Gastroesophageal sphincter (tissue), 4 donors: Measurements from ENCODE around the gene PLXDC1. TPM values are rescaled to one million over a fixed set of nuclear protein-coding genes. Genes with fewer than 3 reads are reported as not detected.

ENCODE experiments used
- ATAC-seq: fragments of 150-250 bp; one replicate; pipeline ENCODE4 v1.9.1; 2016; ENCODE audit warnings: mild to moderate bottlenecking, moderate library complexity
- H3K27ac ChIP-seq, 4 donors: fragments of 200-600 bp; sonication (generic) in 3 of 4; 1 replicate in 3 of 4; 2 replicates in 1 of 4; pipeline ENCODE4 v1.5.1; 2016 to 2019
- H3K27me3 ChIP-seq: fragments of 200-600 bp; sonication (generic); one replicate; pipeline ENCODE4 v1.5.1; 2019
- H3K36me3 ChIP-seq, 2 donors: fragments of 200-600 bp; sonication (generic); one replicate each; pipeline ENCODE4 v1.5.1; 2019; ENCODE audit warnings: control low read depth in 1 of 2
- H3K4me1 ChIP-seq, 3 donors: fragments of 200-600 bp; sonication (generic); 1 replicate in 2 of 3; 2 replicates in 1 of 3; pipeline ENCODE4 v1.5.1; 2016 to 2019; ENCODE audit warnings: control low read depth in 2 of 3
- H3K4me3 ChIP-seq, 2 donors: fragments of 200-600 bp; sonication (generic); one replicate each; pipeline ENCODE4 v1.5.1; 2019; ENCODE audit warnings: mild to moderate bottlenecking in 1 of 2, moderate library complexity in 1 of 2
- H3K9me3 ChIP-seq, 3 donors: fragments of 200-600 bp; sonication (generic); one replicate each; pipeline ENCODE4 v1.5.1; 2017 to 2019; ENCODE audit warnings: control low read depth in 2 of 3
- EP300 ChIP-seq: sonication (generic); formaldehyde crosslinking; IDR thresholded peaks from one replicate; pipeline ENCODE4 v1.6.1; 2017; ENCODE audit warnings: antibody characterized with exemption, mild to moderate bottlenecking
- POLR2A ChIP-seq, 2 donors: fragments of 450-650 bp; IDR thresholded peaks; one replicate each; pipeline ENCODE4 v1.6.1; 2017; ENCODE audit warnings: antibody characterized with exemption in 2 of 2, mild to moderate bottlenecking in 2 of 2, moderate library complexity in 1 of 2
- POLR2AphosphoS5 ChIP-seq: sonication (generic); formaldehyde crosslinking; IDR thresholded peaks from one replicate; pipeline ENCODE4 v1.6.1; 2017; ENCODE audit warnings: antibody characterized with exemption
- WGBS, 2 donors: methylation state at CpG; one replicate each; pipeline ENCODE4 v1.1.5; 2018; ENCODE audit warnings: low coverage in 1 of 2; 5-methylcytosine and 5-hydroxymethylcytosine counted together
- total RNA-seq, 4 donors: library from RNA; depleted of rRNA; stranded (reverse); fragments of >200 nt; gene quantifications; one replicate each; pipeline ENCODE4 v1.1.0, GENCODE V29; 2016
- TF ChIP-seq, protein P1 (sequence below), 4 experiments: fragments of 200-600 bp in 2 of 4; fragments of 450-650 bp in 2 of 4; sonication (generic) in 1 of 4; IDR thresholded peaks; one replicate each; pipeline ENCODE4 v1.5.1; 2017 to 2019; ENCODE audit warnings: antibody characterized with exemption in 4 of 4, mild to moderate bottlenecking in 2 of 4, moderate library complexity in 2 of 4

PLXDC1 gene
- total RNA-seq, 4 donors from 2014 or later, result 5.5 to 21.6 (median 17.4) TPM

GRCh38 chr17:39146273-39146672 lies 5.2 kb downstream of the PLXDC1 start:
- no peak for TF ChIP-seq POLR2A (IDR thresholded peaks at IDR 0.05)
- TF ChIP-seq, protein P1, sequence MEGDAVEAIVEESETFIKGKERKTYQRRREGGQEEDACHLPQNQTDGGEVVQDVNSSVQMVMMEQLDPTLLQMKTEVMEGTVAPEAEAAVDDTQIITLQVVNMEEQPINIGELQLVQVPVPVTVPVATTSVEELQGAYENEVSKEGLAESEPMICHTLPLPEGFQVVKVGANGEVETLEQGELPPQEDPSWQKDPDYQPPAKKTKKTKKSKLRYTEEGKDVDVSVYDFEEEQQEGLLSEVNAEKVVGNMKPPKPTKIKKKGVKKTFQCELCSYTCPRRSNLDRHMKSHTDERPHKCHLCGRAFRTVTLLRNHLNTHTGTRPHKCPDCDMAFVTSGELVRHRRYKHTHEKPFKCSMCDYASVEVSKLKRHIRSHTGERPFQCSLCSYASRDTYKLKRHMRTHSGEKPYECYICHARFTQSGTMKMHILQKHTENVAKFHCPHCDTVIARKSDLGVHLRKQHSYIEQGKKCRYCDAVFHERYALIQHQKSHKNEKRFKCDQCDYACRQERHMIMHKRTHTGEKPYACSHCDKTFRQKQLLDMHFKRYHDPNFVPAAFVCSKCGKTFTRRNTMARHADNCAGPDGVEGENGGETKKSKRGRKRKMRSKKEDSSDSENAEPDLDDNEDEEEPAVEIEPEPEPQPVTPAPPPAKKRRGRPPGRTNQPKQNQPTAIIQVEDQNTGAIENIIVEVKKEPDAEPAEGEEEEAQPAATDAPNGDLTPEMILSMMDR (IDR thresholded peaks at IDR 0.05), result no peak
- TF ChIP-seq EP300, result no peak
- no peak for TF ChIP-seq POLR2AphosphoS5
- H3K4me3 ChIP-seq, result no peak overlapping the region
- H3K9me3 ChIP-seq, result no peaks in the 10 kb centered on the region
- no peaks in the 10 kb centered on the region for H3K36me3 ChIP-seq
- H3K27me3 ChIP-seq, result peaks cover 22% of the 10 kb centered on the region
- no peak for ATAC-seq
- 100% methylated on average over 2 of the region's 3 CpGs; no CpG with 5 or more reads in 1 of the 2 donors for WGBS, 2 donors
- H3K27ac ChIP-seq, result no peak overlapping the region
- peaks cover 0 to 43% (median 22%) of the 10 kb centered on the region in 3 donors for H3K4me1 ChIP-seq

- Histone ChIP-seq H3K9me3 (no peaks in the 10 kb centered on the region), H3K4me1 (peaks cover 0 to 32% (median 11%) of the 10 kb centered on the region in 3 donors), H3K27ac (peak overlapping the region in 2 of 4 donors; percentile 79 to 80), H3K36me3 (no peaks in the 10 kb centered on the region), H3K27me3 (peaks cover 10% of the 10 kb centered on the region), H3K4me3 (no peak overlapping the region)
- no peak for TF ChIP-seq EP300
- TF ChIP-seq POLR2A (IDR thresholded peaks at IDR 0.05), result no peak
- no peak for TF ChIP-seq POLR2AphosphoS5
- TF ChIP-seq, protein P1 (IDR thresholded peaks at IDR 0.05), result no peak
- no peak for ATAC-seq
- WGBS, 2 donors, result no CpG with 5 or more reads among the region's 3 CpGs
Observed at GRCh38 chr17:39145143-39145542, 6.3 kb downstream of the PLXDC1 start.

GRCh38 chr17:39144416-39144840 lies 7.0 kb downstream of the PLXDC1 start:
- WGBS, 2 donors, result no CpG with 5 or more reads among the region's 9 CpGs
- peak overlapping the region in 3 of 4 donors; percentile 78 to 80 (median 79) for H3K27ac ChIP-seq
- ATAC-seq, result peak; percentile 83
- peaks cover 7% of the 10 kb centered on the region for H3K27me3 ChIP-seq
- no peaks in the 10 kb centered on the region for H3K9me3 ChIP-seq
- no peak for TF ChIP-seq POLR2A (IDR thresholded peaks at IDR 0.05)
- TF ChIP-seq POLR2AphosphoS5, result peak; percentile 76
- no peak overlapping the region for H3K4me3 ChIP-seq
- H3K4me1 ChIP-seq, result peaks cover 0 to 31% (median 11%) of the 10 kb centered on the region in 3 donors
- H3K36me3 ChIP-seq, result no peaks in the 10 kb centered on the region

- Histone ChIP-seq H3K4me3 (no peak overlapping the region), H3K4me1 (peaks cover 0 to 26% (median 11%) of the 10 kb centered on the region in 3 donors), H3K27me3 (peaks cover 7% of the 10 kb centered on the region), H3K36me3 (no peaks in the 10 kb centered on the region), H3K9me3 (no peaks in the 10 kb centered on the region), H3K27ac (peak overlapping the region in 3 of 4 donors; percentile 78 to 80 (median 79))
- peak; percentile 65 for ATAC-seq
- TF ChIP-seq, protein P1 (IDR thresholded peaks at IDR 0.05), result no peak
- no peak for TF ChIP-seq POLR2AphosphoS5
- WGBS, 2 donors, result 33 to 66% methylated on average over 1 to 2 of the region's 7 CpGs
Observed at GRCh38 chr17:39143552-39144093, 7.8 kb downstream of the PLXDC1 start.

- Histone ChIP-seq H3K36me3 (no peaks in the 10 kb centered on the region), H3K27me3 (no peaks in the 10 kb centered on the region), H3K9me3 (no peaks in the 10 kb centered on the region), H3K27ac (no peak overlapping the region), H3K4me1 (peaks cover 0 to 26% (median 11%) of the 10 kb centered on the region in 3 donors), H3K4me3 (no peak overlapping the region)
- WGBS, 2 donors, result 74 to 76% methylated on average over 4 to 10 of the region's 11 CpGs
- ATAC-seq, result no peak
- TF ChIP-seq POLR2A (IDR thresholded peaks at IDR 0.05) (no peak), POLR2AphosphoS5 (no peak), EP300 (no peak)
- TF ChIP-seq, protein P1 (IDR thresholded peaks at IDR 0.05), result no peak
Observed at GRCh38 chr17:39141915-39142664, 9.3 kb downstream of the PLXDC1 start.
